Measurements from ENCODE around the gene HSD17B8. TPM values are rescaled to one million over a fixed set of nuclear protein-coding genes. Genes with fewer than 3 reads are reported as not detected.

The HSD17B8 gene
- total RNA-seq, 4 donors from 2014 or later = 15.1 to 42.5 (median 26.3) TPM

- no peaks in the 10 kb centered on the region for H3K9me3 ChIP-seq
- H3K36me3 ChIP-seq = peaks cover 0 to 19% (median 0%) of the 10 kb centered on the region in 3 donors
- peaks cover 13 to 32% (median 23%) of the 10 kb centered on the region in 3 donors for H3K4me1 ChIP-seq
- peak overlapping the region; percentile 92 to 99 (median 98) for H3K27ac ChIP-seq
- intact Hi-C loops (cut with DNase I) = loop anchor here (5.0 kb wide), 2 partner anchors 88 to 128 kb away; no protein-coding TSS in a partner anchor
- peak overlapping the region; percentile 38 to 74 (median 64) for H3K4me3 ChIP-seq
- no peak for DNase-seq
- WGBS, 2 donors = 9 to 11% methylated on average over 4 to 5 of the region's 15 CpGs
- no peak for TF ChIP-seq POLR2A (IDR thresholded peaks at IDR 0.05)
- H3K27me3 ChIP-seq = peaks cover 0 to 3% (median 0%) of the 10 kb centered on the region in 4 donors
Measured at GRCh38 chr6:33249732-33250630, 45.5 kb downstream of the HSD17B8 start.

GRCh38 chr6:33250731-33251130 lies 46.3 kb downstream of the HSD17B8 start:
- DNase-seq = no peak
- peaks cover 0 to 3% (median 0%) of the 10 kb centered on the region in 4 donors for H3K27me3 ChIP-seq
- no peak for TF ChIP-seq POLR2A (IDR thresholded peaks at IDR 0.05)
- TF ChIP-seq CTCF (IDR thresholded peaks at IDR 0.05) = no peak
- H3K27ac ChIP-seq = peak overlapping the region; percentile 92 to 99 (median 98)
- no peak overlapping the region for H3K4me3 ChIP-seq
- no peaks in the 10 kb centered on the region for H3K9me3 ChIP-seq
- H3K36me3 ChIP-seq = peaks cover 0 to 19% (median 0%) of the 10 kb centered on the region in 3 donors
- peaks cover 13 to 32% (median 23%) of the 10 kb centered on the region in 3 donors for H3K4me1 ChIP-seq
- WGBS, 2 donors = 88 to 95% methylated on average over 13 of the region's 13 CpGs
- intact Hi-C loops (cut with DNase I) = no loop called here

GRCh38 chr6:33251395-33252012 lies 47.0 kb downstream of the HSD17B8 start:
- H3K4me1 ChIP-seq = peaks cover 13 to 32% (median 23%) of the 10 kb centered on the region in 3 donors
- no peak for DNase-seq
- no peak for TF ChIP-seq CTCF (IDR thresholded peaks at IDR 0.05)
- no peak for TF ChIP-seq POLR2A (IDR thresholded peaks at IDR 0.05)
- no peaks in the 10 kb centered on the region for H3K9me3 ChIP-seq
- H3K27me3 ChIP-seq = no peaks in the 10 kb centered on the region
- peaks cover 0 to 19% (median 0%) of the 10 kb centered on the region in 3 donors for H3K36me3 ChIP-seq
- H3K27ac ChIP-seq = no peak overlapping the region
- intact Hi-C loops (cut with DNase I) = no loop called here
- 73 to 75% methylated on average over 6 of the region's 6 CpGs for WGBS, 2 donors
- H3K4me3 ChIP-seq = no peak overlapping the region

- Histone ChIP-seq H3K27ac (no peak overlapping the region), H3K36me3 (peaks cover 0 to 29% (median 0%) of the 10 kb centered on the region in 3 donors), H3K4me1 (peaks cover 13 to 30% (median 23%) of the 10 kb centered on the region in 3 donors), H3K9me3 (no peaks in the 10 kb centered on the region), H3K27me3 (no peaks in the 10 kb centered on the region), H3K4me3 (no peak overlapping the region)
- intact Hi-C loops (cut with DNase I) = no loop called here
- no peak for DNase-seq
- no peak for TF ChIP-seq POLR2A (IDR thresholded peaks at IDR 0.05)
- no peak for TF ChIP-seq CTCF (IDR thresholded peaks at IDR 0.05)
Measured at GRCh38 chr6:33252759-33253158, 48.3 kb downstream of the HSD17B8 start.

GRCh38 chr6:33254591-33254990 lies 50.1 kb downstream of the HSD17B8 start:
- Histone ChIP-seq H3K9me3 (no peaks in the 10 kb centered on the region), H3K36me3 (peaks cover 0 to 45% (median 0%) of the 10 kb centered on the region in 3 donors), H3K4me3 (no peak overlapping the region), H3K4me1 (peaks cover 13 to 15% (median 13%) of the 10 kb centered on the region in 3 donors), H3K27me3 (no peaks in the 10 kb centered on the region), H3K27ac (no peak overlapping the region)
- DNase-seq = no peak
- 74 to 85% methylated on average over 4 of the region's 4 CpGs for WGBS, 2 donors
- TF ChIP-seq POLR2A (IDR thresholded peaks at IDR 0.05) = no peak
- no peak for TF ChIP-seq CTCF (IDR thresholded peaks at IDR 0.05)
- intact Hi-C loops (cut with DNase I) = no loop called here

Small RNAs within 50 kb of the gene (small RNA-seq; reads per million reads assigned to genes)
- gene MIR219A1 (1.3 to 3.0 (median 2.4) reads per million in 4 donors), gene RNY4P10 (0.21 to 0.54 (median 0.36) reads per million in 4 donors)

Other genes starting within 250 kb of the HSD17B8 start
- gene BRD2, start 236.1 kb upstream of the HSD17B8 start, total RNA-seq = 100 to 1,000 TPM; 110 to 152 (median 132) TPM
- 1 to 10 TPM in 2 of 4 donors, under 1 TPM in 2; 0.61 to 9.7 (median 1.6) TPM for gene HLA-DOA, start 195.1 kb upstream of the HSD17B8 start, total RNA-seq
- 100 to 1,000 TPM in 1 of 4 donors, 10 to 100 TPM in 1, 1 to 10 TPM in 2; 6.2 to 114 (median 48.2) TPM for gene HLA-DPA1, start 131.0 kb upstream of the HSD17B8 start, total RNA-seq
- gene HLA-DPB1, start 128.7 kb upstream of the HSD17B8 start, total RNA-seq = 10 to 100 TPM in 2 of 4 donors, 1 to 10 TPM in 2; 3.2 to 96.9 (median 45.3) TPM
- under 1 TPM; 0.23 to 0.61 (median 0.41) TPM for gene COL11A2, start 12.2 kb upstream of the HSD17B8 start, total RNA-seq
- gene RXRB, start 4.0 kb upstream of the HSD17B8 start, total RNA-seq = 10 to 100 TPM; 13.9 to 26.7 (median 16.7) TPM
- gene SLC39A7, start 3.8 kb upstream of the HSD17B8 start, total RNA-seq = 10 to 100 TPM; 43.1 to 72.4 (median 62.4) TPM
- 10 to 100 TPM; 10.9 to 20.6 (median 13.9) TPM for gene RING1, start 3.8 kb downstream of the HSD17B8 start, total RNA-seq
- 10 to 100 TPM; 34.1 to 45.5 (median 39.8) TPM for gene VPS52, start 67.2 kb downstream of the HSD17B8 start, total RNA-seq
- 1,000 to 10,000 TPM; 1,955 to 5,522 (median 4,042) TPM for gene RPS18, start 67.4 kb downstream of the HSD17B8 start, total RNA-seq
- gene B3GALT4, start 72.5 kb downstream of the HSD17B8 start, total RNA-seq = 10 to 100 TPM in 3 of 4 donors, 1 to 10 TPM in 1; 9.4 to 31.1 (median 15.0) TPM
- 10 to 100 TPM; 30.0 to 62.3 (median 55.6) TPM for gene WDR46, start 84.6 kb downstream of the HSD17B8 start, total RNA-seq
- 10 to 100 TPM; 28.6 to 71.0 (median 43.5) TPM for gene PFDN6, start 84.9 kb downstream of the HSD17B8 start, total RNA-seq
- 10 to 100 TPM; 54.9 to 78.7 (median 63.2) TPM for gene RGL2, start 94.3 kb downstream of the HSD17B8 start, total RNA-seq
- 100 to 1,000 TPM in 1 of 4 donors, 10 to 100 TPM in 3; 68.1 to 101 (median 77.0) TPM for gene TAPBP, start 109.4 kb downstream of the HSD17B8 start, total RNA-seq
- 10 to 100 TPM in 3 of 4 donors, 1 to 10 TPM in 1; 8.5 to 17.5 (median 14.8) TPM for gene ZBTB22, start 113.1 kb downstream of the HSD17B8 start, total RNA-seq
- 10 to 100 TPM; 25.1 to 41.6 (median 36.3) TPM for gene DAXX, start 118.3 kb downstream of the HSD17B8 start, total RNA-seq
- gene KIFC1, start 187.2 kb downstream of the HSD17B8 start, total RNA-seq = 10 to 100 TPM in 2 of 4 donors, 1 to 10 TPM in 2; 9.6 to 38.9 (median 11.2) TPM
- 10 to 100 TPM in 3 of 4 donors, 1 to 10 TPM in 1; 8.1 to 48.6 (median 17.3) TPM for gene PHF1, start 206.4 kb downstream of the HSD17B8 start, total RNA-seq
- 10 to 100 TPM; 46.0 to 93.1 (median 69.4) TPM for gene CUTA, start 213.5 kb downstream of the HSD17B8 start, total RNA-seq
- gene SYNGAP1, start 215.4 kb downstream of the HSD17B8 start, total RNA-seq = 1 to 10 TPM; 3.3 to 8.6 (median 4.1) TPM
- 1 to 10 TPM; 2.8 to 4.8 (median 3.3) TPM for gene ZBTB9, start 249.9 kb downstream of the HSD17B8 start, total RNA-seq